ENCODE measurements around the gene DCLK3.

The DCLK3 gene, protein sequence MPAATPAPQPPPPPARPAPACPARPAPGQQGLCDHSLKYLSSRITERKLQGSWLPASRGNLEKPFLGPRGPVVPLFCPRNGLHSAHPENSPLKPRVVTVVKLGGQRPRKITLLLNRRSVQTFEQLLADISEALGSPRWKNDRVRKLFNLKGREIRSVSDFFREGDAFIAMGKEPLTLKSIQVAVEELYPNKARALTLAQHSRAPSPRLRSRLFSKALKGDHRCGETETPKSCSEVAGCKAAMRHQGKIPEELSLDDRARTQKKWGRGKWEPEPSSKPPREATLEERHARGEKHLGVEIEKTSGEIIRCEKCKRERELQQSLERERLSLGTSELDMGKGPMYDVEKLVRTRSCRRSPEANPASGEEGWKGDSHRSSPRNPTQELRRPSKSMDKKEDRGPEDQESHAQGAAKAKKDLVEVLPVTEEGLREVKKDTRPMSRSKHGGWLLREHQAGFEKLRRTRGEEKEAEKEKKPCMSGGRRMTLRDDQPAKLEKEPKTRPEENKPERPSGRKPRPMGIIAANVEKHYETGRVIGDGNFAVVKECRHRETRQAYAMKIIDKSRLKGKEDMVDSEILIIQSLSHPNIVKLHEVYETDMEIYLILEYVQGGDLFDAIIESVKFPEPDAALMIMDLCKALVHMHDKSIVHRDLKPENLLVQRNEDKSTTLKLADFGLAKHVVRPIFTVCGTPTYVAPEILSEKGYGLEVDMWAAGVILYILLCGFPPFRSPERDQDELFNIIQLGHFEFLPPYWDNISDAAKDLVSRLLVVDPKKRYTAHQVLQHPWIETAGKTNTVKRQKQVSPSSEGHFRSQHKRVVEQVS

DNA sequence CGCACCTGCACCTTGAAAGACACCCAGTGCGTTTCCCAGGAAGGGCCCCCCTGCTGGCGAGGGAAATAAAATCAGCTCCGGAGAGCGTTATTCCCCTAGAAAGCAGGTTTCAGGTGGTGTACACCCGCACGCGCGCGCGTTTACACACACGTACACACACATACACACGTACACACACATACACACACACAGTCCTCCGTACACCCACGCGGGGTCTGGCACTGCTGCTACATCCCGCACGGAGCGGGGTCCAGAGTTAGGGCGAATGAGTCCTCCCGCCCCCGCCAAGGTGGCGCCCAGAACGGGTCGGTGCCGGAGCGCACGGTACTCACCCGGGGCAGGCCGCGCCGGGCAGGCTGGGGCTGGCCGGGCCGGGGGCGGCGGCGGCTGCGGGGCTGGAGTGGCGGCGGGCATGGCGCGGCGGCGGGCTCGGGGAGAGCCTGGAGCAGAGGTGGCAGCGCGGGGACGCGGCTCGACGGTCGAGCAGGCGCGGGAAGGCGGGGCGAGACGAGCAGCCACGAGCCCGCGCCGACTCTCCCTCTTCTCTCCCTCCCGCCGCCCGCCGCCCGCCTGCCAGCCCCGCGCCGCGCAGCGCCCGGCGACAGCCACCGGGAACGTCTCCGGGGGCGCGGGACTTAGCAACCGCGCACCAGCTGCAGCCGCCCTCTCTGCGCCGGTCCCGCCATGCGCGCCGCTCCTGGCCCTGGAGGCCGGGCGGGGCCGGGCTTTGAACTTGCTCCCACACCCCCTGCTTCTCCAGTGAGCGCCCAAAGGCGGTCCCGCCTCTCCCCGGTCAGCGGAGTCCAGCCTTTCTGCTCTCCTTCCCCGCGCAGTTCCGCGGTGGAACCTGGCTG is at the start of gene DCLK3:
TSS of gene DCLK3 (minus strand) at position 704 of the 854 bp plus-strand sequence. CDS start at position 414, 290 bp downstream.
- H3K9me3 ChIP-seq (ENCODE audit: severe bottlenecking): no peaks in the 10 kb centered on the region
- no peak within 1 kb of the TSS for H3K27ac ChIP-seq
- H3K4me3 ChIP-seq (ENCODE audit: low read depth, low read length): peak within 1 kb of the TSS; percentile 80
- DNase-seq: peak; percentile 61
- TF ChIP-seq, protein P1, sequence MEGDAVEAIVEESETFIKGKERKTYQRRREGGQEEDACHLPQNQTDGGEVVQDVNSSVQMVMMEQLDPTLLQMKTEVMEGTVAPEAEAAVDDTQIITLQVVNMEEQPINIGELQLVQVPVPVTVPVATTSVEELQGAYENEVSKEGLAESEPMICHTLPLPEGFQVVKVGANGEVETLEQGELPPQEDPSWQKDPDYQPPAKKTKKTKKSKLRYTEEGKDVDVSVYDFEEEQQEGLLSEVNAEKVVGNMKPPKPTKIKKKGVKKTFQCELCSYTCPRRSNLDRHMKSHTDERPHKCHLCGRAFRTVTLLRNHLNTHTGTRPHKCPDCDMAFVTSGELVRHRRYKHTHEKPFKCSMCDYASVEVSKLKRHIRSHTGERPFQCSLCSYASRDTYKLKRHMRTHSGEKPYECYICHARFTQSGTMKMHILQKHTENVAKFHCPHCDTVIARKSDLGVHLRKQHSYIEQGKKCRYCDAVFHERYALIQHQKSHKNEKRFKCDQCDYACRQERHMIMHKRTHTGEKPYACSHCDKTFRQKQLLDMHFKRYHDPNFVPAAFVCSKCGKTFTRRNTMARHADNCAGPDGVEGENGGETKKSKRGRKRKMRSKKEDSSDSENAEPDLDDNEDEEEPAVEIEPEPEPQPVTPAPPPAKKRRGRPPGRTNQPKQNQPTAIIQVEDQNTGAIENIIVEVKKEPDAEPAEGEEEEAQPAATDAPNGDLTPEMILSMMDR (IDR thresholded peaks at IDR 0.05; ENCODE audit: low read depth, low read length): peak; percentile 39; the same call in 1 of the 2 replicates
- no peaks in the 10 kb centered on the region for H3K36me3 ChIP-seq
- no peaks in the 10 kb centered on the region for H3K27me3 ChIP-seq (ENCODE audit: insufficient read depth, low read depth, severe bottlenecking)

DNA sequence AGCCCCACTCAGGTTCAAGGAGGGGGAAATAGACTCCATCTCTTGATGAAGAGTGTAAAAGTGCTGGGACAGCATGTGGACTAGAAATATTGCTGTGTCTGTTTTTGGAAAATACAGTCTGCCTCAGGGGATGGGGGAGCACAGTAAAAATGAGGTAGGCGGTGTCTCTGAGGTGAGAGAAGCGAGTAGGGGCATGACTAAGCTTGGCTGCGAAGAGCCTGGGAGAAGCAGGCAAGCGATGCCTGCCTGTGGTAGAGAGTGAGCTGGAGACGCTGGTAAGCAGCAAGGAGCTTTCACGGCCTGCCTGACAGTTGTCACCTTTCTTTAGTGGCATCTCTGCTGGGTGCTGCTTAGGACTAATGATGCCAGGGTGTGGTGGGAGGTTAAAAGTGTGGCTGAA is 49.0 kb upstream of the DCLK3 start:
- H3K27me3 ChIP-seq (ENCODE audit: insufficient read depth, low read depth, severe bottlenecking): no peaks in the 10 kb centered on the region
- H3K4me3 ChIP-seq (ENCODE audit: low read depth, low read length): no peak overlapping the region
- TF ChIP-seq, protein P1 (IDR thresholded peaks at IDR 0.05; ENCODE audit: low read depth, low read length): no peak
- no peaks in the 10 kb centered on the region for H3K36me3 ChIP-seq
- no peak overlapping the region for H3K27ac ChIP-seq
- no peak for DNase-seq
- no peaks in the 10 kb centered on the region for H3K9me3 ChIP-seq (ENCODE audit: severe bottlenecking)

DNA sequence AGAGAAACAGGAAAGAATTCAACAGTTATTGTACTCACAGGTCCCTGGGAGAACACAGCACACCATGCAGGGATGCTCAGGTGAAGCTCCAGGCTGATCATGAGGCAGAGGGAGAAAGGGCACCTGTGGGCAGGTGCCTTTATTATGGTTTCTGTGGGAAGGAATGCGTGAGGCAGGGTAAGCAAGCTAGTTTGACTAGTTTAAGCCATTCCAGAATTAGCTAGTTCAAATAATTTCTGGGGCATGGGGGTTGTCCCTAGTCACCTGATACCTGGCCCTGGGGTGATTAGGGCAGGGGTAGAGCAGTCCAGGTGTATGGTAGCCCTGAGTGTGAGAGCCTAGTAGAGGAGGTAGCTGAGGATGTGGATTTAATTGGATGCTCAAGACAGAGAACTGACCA is 47.9 kb upstream of the DCLK3 start:
- H3K4me3 ChIP-seq (ENCODE audit: low read depth, low read length): no peak overlapping the region
- H3K27me3 ChIP-seq (ENCODE audit: insufficient read depth, low read depth, severe bottlenecking): no peaks in the 10 kb centered on the region
- H3K36me3 ChIP-seq: no peaks in the 10 kb centered on the region
- H3K9me3 ChIP-seq (ENCODE audit: severe bottlenecking): no peaks in the 10 kb centered on the region
- TF ChIP-seq, protein P1 (IDR thresholded peaks at IDR 0.05; ENCODE audit: low read depth, low read length): no peak
- H3K27ac ChIP-seq: no peak overlapping the region
- no peak for DNase-seq

DNA sequence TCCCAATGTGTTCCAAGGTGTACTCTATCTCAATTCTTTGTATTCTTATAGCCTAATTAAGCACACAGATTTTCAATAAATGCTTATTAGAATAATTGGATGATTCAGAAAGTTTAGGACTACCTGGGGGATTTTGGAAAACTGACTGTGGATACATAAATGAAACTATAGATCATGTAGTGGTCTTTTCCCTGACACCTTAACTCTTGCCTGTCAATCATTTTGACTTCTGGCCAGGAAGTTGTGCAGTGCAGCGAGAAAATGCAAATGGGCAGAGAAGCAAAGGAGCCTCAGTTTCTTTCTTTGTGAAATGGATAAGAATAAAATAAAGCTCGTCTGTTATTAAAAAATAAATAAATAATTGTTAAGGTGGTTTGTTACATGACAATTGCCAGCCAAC is 47.4 kb upstream of the DCLK3 start:
- Histone ChIP-seq H3K36me3 (no peaks in the 10 kb centered on the region), H3K27me3 (ENCODE audit: insufficient read depth, low read depth, severe bottlenecking) (no peaks in the 10 kb centered on the region), H3K27ac (no peak overlapping the region), H3K4me3 (ENCODE audit: low read depth, low read length) (no peak overlapping the region), H3K9me3 (ENCODE audit: severe bottlenecking) (no peaks in the 10 kb centered on the region)
- TF ChIP-seq, protein P1 (IDR thresholded peaks at IDR 0.05; ENCODE audit: low read depth, low read length): no peak
- DNase-seq: no peak

DNA sequence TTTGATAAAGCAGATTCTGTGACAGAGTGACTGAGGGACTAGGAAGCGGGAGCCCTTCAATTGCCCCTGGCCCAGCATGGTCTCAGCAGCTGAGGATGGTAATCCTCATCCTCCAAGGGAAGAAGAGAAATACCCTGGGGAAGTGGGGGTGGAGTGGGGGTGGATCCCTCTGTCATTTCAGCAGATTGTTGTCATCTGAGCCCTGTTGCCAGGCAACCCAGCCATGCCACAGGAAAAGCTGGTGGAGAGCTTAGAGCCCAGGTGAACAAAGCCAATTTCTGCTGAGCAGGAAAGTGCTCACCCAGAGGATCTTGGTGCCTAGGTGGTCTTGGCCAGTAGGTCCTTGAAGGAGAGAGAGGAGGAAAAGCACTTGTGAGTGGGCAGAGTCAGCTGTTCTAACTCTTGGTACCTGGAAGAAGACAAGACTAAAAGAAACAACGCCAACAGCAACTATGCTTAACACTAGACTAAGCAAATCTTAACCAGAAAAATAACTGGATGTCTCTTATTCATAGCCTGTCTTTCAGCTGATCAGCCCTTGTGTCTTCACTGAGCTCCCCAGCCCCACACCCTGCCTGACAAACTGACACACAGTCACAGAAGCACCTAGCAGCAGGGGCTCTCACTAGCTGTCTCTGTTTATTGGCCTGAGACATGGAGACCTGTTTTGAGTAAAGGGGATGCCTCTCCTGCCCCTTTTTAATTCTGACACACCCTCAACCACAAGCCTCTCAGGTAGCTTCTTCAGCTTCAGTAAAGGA is 40.1 kb upstream of the DCLK3 start:
- Histone ChIP-seq H3K27ac (peak overlapping the region; percentile 49), H3K9me3 (ENCODE audit: severe bottlenecking) (peaks cover 18% of the 10 kb centered on the region), H3K36me3 (no peaks in the 10 kb centered on the region), H3K4me3 (ENCODE audit: low read depth, low read length) (no peak overlapping the region), H3K27me3 (ENCODE audit: insufficient read depth, low read depth, severe bottlenecking) (no peaks in the 10 kb centered on the region)
- peak; percentile 93 for DNase-seq
- TF ChIP-seq, protein P1 (IDR thresholded peaks at IDR 0.05; ENCODE audit: low read depth, low read length): no peak
